CD4-positive, alpha-beta T cell treated with Interleukin-1 beta for 1 hour (primary cell): ENCODE results near the gene CCDC158.
"Not testable (repeated sequence)": the region's sequence is repeated elsewhere in the genome, so short reads cannot be mapped to it uniquely, and the experiment has no call there.

ENCODE experiments used
- DNase-seq, 2 donors: peaks; one replicate each; pipeline ENCODE4 v3.0.0-alpha.2; 2020 to 2022

Gene CCDC158

DNA sequence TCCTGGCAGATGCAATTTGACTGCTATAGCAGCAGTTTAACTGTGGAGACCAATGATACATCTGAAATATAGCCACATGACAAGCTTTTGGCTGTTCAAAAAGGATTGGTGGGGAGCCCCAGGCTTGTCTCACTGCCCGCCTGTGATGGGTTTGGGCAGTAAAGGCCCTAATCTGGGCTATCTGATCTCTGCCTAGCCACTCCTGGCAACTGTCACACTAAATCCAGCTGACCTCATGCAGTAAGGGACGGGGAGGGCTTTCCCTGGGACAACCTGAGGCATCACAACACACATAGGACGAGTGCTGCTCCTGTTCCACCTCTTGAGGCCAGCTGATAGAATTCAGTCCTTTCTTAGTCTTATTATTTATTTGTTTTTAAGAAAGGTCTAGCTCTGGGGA lies 56.2 kb downstream of the CCDC158 start:
- DNase-seq: no peak

DNA sequence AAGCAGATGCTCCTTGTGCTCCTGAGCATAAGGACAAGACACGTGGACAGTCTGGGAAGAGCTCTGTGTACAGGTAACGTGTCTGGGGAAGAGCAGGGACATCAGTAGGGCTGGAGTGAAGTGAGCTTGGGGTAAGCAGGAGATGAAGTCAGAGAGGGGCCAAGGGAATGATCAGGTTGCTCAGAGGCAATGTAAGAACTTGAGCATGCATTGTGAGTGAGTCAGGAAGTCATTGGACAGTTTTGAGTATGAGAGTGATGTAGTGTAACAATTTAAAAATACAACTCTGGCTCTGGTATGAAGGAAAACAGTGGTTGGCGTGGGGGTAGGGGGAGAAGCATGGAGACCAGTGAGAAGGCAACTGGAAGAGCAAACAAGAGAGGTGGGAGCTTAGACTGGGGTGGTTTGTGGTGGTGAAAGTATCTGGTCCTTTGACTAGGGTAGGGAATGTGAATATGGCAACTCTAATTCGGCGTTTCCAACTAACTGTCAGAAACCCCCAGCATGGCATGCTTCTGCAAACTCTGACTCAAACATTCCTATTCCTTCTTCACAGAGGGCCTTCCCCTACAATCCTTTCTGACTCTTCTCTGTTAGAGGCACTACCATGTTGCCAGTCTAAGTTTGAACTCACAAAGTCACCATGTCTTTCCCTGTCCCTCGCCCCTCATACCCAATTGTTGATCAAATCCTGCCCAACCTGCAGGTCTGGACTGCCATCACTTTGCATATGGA lies 57.2 kb downstream of the CCDC158 start:
- no peak for DNase-seq

DNA sequence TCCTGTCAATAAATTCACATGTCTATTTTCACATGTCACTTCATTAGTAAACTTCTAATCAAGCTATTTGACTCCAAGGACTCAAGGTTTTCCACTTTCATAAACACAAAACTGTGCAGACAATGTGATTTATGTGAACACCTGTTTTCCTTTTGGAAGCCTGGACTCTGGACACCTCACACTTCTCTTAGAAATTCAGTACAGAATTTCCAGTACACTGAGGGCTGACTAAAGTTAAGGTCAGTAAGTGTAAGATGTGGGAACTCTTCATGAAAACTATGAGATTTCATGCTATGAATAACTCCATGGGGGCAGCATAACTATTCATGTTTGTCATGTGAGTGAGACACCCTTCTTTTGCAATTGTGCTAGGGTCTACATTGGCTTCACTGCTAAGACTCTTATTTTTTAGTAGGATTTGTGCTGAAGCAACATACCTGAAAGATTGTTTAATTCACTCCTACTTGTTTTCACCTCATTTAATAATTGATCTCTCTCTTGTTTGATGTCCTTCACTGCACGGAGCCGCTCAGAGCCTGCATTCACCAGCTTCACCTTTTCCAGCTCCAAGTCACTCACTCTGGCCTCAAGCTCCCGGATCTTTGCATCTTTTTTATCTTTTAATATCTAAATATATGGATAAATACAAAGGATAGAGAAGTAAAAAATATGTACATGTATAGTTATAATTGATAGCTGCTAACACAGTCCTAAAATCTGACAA lies 59.1 kb downstream of the CCDC158 start:
- no peak for DNase-seq

DNA sequence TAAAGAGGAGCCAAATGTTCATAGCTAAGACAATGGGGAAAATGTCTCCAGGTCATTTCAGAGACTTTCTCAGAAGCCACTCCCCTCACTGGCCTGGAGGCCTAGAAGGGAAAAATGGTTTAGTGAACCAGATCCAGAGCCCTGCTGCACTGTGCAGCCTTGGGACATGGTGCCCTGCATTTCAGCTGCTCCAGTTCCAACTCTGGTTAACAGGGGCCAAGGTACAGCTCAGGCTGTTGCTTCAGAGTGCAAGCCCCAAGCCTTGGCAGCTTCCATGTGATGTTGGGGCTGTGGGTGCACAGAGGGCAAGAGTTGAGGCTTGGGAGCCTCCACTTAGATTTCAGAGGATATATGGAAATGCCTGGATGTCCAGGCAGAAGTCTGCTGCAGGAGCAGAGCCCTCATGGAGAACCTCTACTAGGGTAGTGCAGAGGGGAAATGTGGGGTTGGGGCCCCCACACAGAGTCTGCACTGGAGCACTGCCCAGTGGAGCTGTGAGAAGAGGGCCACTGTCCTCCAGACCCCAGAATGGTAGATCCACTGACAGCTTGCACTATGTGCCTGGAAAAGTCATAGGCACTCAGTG lies 61.0 kb downstream of the CCDC158 start:
- DNase-seq: not testable (repeated sequence)

DNA sequence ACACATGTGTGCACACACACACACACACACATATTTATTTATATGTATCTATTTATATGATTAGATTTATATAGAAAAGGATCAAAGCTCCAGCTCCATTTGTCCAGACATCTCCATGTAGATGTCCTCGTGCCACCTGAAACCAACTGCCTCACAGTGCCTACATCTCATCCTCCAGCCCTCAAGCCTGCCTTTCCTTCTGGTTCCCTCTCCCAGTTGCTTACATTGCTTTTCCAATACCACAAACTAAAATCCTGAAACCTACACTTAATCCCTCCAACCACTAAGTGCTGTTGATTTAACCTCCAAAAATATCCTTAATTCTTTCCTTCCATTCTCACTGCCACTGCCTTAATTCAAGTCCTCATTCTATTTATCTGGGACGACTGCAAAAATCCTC lies 63.0 kb downstream of the CCDC158 start:
- DNase-seq: no peak

DNA sequence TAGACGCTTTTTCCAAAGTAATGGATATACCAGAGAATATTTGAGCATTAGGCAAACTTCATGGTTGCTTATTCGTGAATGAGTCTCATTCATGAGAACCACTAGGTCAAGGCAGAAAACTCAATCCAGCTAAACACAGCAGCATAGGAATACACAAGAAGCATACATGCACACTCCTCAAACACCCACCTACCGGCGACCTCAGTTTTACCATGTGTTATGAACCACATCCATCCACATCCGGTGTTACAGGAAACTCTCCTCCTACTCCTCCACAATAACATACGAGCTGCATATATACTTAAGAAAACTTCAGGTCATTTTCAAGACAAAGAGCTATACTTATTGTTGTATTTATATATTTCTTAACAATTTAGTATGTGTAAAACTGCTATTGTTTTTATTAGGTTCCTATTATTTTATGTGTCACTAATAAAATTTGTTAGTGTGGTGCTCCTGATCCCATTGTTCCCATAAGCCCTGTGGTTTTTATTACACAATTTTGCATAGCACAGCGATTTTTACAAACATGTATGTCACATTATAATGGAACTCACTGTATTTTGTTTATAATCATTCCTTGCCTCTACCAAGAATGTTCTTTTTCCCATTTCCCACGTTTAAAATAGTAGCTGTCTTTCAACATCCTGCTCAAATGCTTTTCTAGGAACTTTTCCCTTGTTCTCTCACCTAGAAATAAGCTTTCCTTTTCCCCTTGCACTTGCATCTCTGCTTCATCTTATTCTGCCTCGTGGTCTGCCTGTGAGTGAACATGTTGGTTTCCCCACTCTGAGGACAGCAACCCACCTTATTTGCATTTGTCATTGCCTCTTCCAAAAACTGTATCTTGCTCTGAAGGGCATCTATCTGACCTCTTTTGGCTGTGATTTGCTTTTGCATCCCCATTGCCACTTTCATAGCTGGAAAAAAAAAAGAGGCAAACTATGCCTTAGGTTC lies 66.1 kb downstream of the CCDC158 start:
- DNase-seq: peak in 1 of 2 donors; percentile 45

DNA sequence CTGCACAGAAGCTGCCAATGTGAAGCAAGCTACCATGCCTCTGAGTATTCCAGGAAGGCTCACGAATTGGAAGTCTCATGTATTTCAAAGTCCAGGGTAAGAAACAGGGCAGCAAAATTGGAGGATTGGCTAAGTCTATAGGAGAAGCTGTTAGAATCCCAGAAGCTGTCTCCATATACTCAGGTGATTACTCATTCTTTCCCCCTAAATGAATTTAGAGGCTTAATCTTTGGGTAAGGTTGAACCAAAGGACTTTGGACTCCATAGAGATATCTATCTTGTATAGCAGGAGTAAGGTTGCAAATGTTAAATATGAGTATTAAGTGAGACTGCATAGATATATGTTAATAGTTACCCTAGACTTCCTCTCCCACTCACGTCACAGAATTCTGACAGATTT lies 78.1 kb downstream of the CCDC158 start:
- DNase-seq: no peak

DNA sequence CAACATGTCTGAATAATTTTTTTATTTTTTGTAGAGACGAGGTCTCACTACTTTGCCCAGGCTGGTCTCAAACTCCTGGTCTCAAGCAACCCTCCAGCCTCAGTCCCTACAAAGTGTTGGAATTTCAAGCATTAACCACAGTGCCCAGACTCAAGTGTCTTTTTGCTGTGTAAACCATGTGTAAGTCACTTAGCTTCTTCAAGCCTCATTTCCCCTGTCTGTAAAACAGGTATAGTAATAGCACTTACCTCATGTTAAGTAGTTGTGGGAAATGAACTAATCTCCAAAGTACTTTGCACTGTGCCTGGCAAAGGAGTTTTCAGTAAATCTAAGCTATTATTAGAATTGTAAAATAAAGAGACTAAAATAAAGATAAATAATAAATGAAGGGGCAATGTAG lies 78.8 kb downstream of the CCDC158 start:
- no peak for DNase-seq

DNA sequence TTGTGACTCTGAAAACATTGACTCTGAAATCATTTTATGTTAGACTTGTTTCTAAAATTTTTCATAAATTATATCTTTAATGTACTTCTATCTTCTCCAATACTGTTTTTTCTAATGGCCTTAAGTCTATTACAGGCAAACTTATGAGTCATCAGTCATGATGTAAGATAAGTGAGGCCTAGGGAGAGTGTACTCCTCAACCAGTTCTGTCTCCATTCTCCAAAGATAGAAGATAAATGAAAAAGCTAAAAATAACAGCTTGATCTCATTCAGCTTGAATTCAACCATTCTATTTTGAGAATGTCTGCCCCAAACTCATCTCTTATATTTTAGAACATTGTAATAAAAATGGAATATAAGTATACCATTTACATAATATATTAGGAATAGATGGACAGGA lies 79.9 kb downstream of the CCDC158 start:
- no peak for DNase-seq

DNA sequence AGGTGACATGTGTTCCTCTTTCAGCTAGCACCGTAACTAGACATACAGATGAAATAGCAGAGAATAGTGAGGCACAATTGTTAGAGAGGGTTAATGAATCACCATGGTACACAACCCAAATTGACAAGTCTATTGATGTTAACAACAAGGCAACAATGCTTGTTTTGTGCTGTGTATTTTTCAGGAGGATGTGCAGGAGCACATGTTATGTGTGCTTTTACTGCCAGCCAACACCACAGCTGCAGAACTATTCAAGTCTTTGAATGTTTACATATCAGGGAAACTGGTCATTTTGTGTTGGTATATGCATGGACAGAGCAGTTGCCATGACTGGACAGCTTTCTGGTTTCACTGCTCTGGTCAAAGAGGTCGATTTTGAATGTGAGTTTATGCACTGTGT lies 81.6 kb downstream of the CCDC158 start:
- no peak for DNase-seq

DNA sequence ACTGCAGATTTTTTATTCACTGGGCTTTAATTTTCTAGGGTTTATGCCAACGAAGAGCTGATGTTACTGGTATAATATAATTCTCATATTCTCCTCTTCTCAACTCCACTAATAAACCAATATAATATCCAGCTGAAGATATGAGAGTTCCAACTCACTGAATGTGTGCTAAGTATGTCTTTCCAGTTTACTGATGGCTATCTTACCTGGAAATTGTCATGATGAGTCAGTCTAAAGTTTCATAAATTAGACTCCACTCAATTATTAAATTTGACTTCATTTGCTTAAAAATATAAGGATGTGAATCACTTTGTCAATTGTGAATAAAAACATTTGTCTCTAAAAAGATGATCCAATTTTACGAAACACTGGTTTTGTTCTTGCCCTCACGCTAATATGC lies 86.1 kb downstream of the CCDC158 start:
- no peak for DNase-seq

DNA sequence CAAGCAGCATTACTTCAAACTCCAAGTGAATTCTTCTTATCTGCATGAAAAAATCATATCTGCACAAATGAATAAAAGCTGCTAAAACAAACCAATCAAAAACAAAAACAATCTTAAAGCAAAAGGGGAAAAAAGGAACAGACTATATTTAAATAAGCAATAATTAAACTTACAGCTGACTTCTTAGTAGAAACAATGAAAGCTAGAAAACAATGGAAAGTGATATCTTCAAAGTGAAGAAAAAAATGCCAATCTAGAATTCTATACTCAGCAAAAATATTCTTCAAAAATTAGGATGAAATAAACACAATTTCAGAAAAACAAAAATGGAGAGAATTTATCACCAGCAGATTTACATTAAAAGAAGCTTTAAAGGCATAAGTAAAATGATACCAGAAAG lies 94.4 kb downstream of the CCDC158 start:
- no peak for DNase-seq

DNA sequence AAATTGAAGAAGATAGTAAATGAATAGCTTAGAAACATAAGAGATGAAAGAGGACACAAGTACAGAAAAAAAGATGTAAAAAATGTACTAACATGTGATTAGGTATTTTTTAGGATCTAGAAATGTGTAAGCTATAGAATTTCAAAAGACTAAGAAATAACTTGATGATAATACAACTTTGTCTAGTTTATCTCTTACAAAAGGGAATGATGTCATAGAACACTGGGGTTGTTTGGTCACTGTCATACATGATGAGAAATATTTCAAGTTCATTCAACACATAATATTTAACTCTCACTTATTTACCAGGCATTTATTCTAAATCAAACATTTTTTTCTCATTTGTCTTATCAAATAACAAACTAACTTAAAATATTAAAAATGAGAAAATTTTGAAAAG lies 95.9 kb downstream of the CCDC158 start:
- DNase-seq: no peak

DNA sequence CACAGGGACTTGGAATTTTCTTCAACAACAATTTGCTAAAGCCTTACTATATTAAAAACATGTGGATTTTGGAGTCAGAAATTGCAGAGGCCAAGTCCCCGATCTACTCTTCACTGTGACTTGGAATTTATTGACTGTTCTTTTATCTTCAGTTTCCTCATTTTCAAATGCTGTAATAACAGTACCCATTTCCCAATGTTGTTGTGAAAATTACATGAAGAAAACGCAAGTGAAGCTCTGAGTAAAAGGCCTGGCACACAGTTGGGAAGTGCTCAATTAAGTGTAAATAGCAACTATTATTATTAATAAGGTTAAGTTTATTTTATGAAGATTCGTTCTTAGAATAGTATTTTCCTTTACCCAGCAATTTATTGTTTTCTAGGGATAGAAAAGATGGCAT lies 98.7 kb downstream of the CCDC158 start:
- DNase-seq: no peak

DNA sequence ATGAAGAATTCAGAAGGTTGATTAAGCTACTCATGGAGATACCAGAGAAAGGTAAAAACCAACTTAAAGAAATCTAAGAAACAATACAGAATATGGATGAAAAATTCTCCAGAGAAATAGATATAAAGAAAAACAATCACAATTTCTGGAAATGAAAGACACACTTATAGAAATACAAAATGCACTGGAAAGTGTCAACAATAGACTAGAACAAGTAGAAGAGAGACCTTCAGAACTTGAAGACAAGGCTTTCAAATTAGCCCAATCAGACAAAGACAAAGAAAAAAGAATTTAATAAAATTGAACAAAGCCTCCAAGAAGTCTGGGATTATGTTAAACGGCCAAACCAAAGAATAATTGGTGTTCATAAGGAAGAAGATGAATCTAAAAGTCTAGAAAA lies 104.8 kb downstream of the CCDC158 start:
- DNase-seq: no peak

DNA sequence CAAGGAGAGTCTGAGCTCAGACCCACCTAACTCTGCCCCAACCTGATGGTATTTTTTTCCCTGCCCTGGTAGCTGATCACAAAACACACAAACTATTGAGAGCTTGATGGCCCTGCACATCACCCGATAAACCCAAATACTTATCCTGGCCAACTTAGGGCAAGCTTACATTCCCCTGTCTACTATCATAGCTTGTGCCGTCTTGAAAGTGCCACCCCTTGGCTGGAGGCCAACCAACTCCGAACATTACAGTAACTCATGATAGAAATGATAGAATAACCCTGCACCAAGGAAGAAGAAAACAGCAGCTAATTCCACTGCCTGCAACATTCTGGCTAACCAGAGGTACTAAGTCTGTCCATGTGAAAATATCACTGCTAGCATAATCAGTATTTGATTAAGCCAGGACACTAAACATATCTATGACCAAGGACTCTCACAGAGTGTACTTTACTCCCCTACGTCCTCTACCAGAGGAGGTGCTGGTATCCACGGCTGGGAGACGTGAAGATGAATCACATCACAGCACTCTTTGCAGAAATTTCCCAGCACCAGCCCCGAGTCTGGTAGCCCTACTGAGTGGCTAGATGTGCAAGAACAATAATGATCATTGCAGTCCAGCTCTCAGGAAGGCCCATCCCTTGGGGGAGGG lies 105.5 kb downstream of the CCDC158 start:
- DNase-seq: no peak

DNA sequence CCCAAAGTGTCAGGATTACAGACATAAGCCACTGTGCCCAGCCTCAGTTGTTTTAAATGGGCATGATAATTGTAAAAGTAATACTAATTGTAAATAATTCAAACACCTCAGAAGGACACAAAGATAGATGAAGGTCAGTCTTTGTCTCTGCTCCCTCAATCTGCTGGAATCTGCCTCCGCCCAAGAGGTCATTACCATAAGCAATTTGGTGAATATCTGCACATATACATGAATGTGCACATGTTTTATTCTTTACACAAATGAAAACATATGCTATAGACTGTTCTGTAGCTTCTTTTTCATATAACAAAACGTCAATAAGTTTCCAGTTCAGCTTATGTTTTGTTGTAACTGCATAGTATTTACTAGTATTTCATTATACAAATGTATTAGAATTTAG lies 107.4 kb downstream of the CCDC158 start:
- no peak for DNase-seq

DNA sequence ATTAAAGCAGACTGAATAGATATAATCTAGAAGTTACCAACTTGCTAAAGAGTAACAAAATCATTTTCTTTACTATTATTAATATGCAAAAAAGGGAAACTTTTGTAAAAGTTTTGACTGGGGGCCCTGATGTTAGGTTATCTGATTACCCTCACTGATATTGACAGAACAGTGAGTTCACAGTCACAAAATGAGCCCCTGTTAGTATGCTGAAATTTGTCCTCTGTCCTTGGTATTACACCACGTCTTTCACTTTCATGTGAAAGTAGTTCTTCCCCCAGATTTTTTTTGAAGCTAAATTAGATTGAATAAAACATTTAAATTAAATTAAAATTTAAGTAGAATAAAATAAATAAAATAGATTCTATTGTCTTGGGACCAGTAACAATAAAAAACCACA lies 108.5 kb downstream of the CCDC158 start:
- DNase-seq: no peak

DNA sequence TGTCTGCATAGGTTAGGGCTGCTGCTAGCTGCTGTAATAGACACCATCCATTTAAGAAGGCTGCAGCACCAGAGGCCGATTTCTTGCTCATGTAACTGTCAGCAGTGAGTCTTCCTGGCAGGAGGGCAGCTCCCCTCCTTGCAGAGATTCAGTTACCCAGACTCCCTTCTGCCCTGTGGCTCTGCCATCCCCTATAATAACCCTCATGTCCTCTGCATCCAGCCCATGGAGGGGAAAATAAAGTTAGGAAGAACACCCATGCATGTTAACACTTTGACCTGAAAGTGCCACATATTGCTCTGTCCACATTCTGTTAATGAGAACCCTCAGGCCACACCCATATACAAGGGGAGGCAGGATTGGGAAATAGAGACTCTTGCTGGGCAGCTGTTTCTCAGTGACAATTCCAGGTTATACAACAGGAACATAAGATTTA lies 109.0 kb downstream of the CCDC158 start:
- no peak for DNase-seq

DNA sequence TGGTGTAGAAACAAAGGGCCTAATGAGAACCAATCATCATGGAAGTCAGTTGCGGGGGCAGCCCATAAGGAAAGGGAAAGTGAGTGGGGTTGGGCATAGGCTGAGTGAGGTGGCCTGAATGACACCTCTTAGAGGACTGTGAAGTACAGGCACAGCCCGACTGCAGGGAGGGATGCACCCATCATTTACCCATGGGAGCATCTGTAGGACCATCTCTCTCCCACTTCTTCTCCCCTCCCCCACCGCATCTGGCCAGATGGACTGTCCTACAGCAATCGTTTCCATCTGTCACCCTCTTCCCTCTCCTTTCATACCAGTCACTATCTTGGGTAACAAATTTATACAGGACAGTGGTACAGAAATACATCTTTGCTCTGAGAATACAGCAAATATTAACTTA lies 110.3 kb downstream of the CCDC158 start:
- no peak for DNase-seq

DNA sequence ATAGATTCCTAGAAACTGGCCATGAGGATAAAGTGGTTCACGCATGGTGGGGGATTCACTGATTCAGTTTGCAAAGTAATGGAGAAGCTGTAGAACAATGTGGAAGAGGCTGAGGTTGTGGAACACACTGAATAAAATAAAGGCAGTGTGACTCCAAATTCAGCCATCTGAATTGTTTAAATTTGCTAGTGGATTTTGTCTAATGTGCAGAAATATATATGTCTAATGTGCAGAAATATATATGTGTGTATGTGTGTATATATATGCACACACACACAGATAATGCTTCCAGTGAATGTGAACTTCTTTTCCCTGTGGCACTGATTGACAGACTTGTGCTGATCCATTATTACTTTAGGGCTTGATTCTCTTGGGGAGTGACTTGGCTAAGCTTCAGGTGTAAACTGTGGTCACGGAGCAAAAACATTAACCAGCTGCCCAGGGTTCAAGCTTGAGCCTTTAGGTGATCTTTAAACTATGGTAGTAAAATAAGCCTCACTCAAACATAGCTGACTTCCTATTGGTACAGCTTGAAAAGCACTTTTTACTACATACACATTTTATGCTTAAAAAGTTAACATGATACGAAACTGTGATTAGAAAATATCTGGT lies 110.9 kb downstream of the CCDC158 start:
- no peak for DNase-seq

DNA sequence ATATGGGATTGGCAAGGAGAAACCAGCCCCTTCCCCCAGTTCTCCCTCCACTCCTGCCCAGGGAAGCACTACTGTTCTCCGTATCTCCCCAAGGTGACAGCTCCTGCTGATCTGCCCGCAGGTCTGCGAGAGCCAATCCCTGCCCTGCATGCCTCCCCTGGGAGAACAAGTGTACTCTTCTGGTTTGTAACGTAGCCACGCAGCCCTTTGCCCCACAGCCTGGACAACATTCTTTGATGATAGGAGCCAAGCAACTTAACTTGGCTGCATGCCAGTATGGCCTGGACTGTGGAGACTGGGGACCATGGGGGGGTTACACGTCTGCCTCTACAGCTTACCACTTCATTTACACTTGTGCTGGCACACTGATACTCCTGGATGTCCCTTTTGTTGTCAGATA lies 112.4 kb downstream of the CCDC158 start:
- DNase-seq: no peak
